Glomerular visceral epithelial cell (primary cell): ENCODE measurements around the gene DAAM1.

Experiments used
- DNase-seq: peaks from one replicate; pipeline ENCODE4 v3.0.0-alpha.2; 2016; ENCODE audit errors: extremely low spot score

DAAM1 gene

GRCh38 chr14:59254911-59255545 lies 66.6 kb downstream of the DAAM1 start:
- no peak for DNase-seq

GRCh38 chr14:59256331-59256730 lies 67.9 kb downstream of the DAAM1 start:
- DNase-seq, result no peak

GRCh38 chr14:59261334-59261733 lies 72.9 kb downstream of the DAAM1 start:
- DNase-seq, result no peak

- no peak for DNase-seq
Observed at GRCh38 chr14:59262717-59263454, 74.4 kb downstream of the DAAM1 start.

GRCh38 chr14:59265808-59266207 lies 77.3 kb downstream of the DAAM1 start:
- peak; percentile 44 for DNase-seq

GRCh38 chr14:59267046-59267445 lies 78.6 kb downstream of the DAAM1 start:
- no peak for DNase-seq

GRCh38 chr14:59268011-59268410 lies 79.5 kb downstream of the DAAM1 start:
- peak; percentile 47 for DNase-seq

- no peak for DNase-seq
Observed at GRCh38 chr14:59268858-59269257, 80.4 kb downstream of the DAAM1 start.

- DNase-seq, result no peak
Observed at GRCh38 chr14:59269466-59269865, 81.0 kb downstream of the DAAM1 start.

- no peak for DNase-seq
Observed at GRCh38 chr14:59271256-59271655, 82.8 kb downstream of the DAAM1 start.

GRCh38 chr14:59271734-59272133 lies 83.3 kb downstream of the DAAM1 start:
- no peak for DNase-seq

GRCh38 chr14:59272633-59273032 lies 84.2 kb downstream of the DAAM1 start:
- DNase-seq, result no peak

- DNase-seq, result no peak
Observed at GRCh38 chr14:59273737-59274136, 85.3 kb downstream of the DAAM1 start.

GRCh38 chr14:59274991-59275391 lies 86.5 kb downstream of the DAAM1 start:
- peak; percentile 63 for DNase-seq

GRCh38 chr14:59275668-59276067 lies 87.2 kb downstream of the DAAM1 start:
- DNase-seq, result peak; percentile 76

- DNase-seq, result no peak
Observed at GRCh38 chr14:59276235-59276634, 87.8 kb downstream of the DAAM1 start.

- no peak for DNase-seq
Observed at GRCh38 chr14:59277659-59278058, 89.2 kb downstream of the DAAM1 start.

- peak; percentile 86 for DNase-seq
Observed at GRCh38 chr14:59278111-59278510, 89.6 kb downstream of the DAAM1 start.

- no peak for DNase-seq
Observed at GRCh38 chr14:59280961-59281360, 92.5 kb downstream of the DAAM1 start.

- no peak for DNase-seq
Observed at GRCh38 chr14:59281609-59282377, 93.3 kb downstream of the DAAM1 start.

GRCh38 chr14:59282378-59282765 lies 93.9 kb downstream of the DAAM1 start:
- no peak for DNase-seq

GRCh38 chr14:59283361-59283760 lies 94.9 kb downstream of the DAAM1 start:
- no peak for DNase-seq

- DNase-seq, result no peak
Observed at GRCh38 chr14:59284059-59284458, 95.6 kb downstream of the DAAM1 start.
